AG08396 (cell line): ENCODE data around the gene ZNF839.

Experiments used
- DNase-seq: peaks from one replicate; pipeline ENCODE4 v3.0.0; 2012; ENCODE audit warnings: low spot score, mixed read lengths

ZNF839 gene

GRCh38 chr14:102387086-102387485 is 67.5 kb downstream of the ZNF839 start:
- no peak for DNase-seq

- no peak for DNase-seq
Measured at GRCh38 chr14:102389246-102389645, 69.7 kb downstream of the ZNF839 start.

GRCh38 chr14:102390064-102390855 is 70.7 kb downstream of the ZNF839 start:
- DNase-seq: no peak
